ENCODE results near the gene ARPC2. TPM values are rescaled to one million over a fixed set of nuclear protein-coding genes. Genes with fewer than 3 reads are reported as not detected.

Gene ARPC2
- total and polyA plus RNA-seq, 2 of the 13 experiments (the other 11 are each of a cell fraction or from before 2014, with no cell fraction given), result 168 to 303 TPM

- Histone ChIP-seq H3K4me2 (ENCODE audit: low read depth, low read length) (no peak overlapping the region), H3K27ac (ENCODE audit: extremely low read length, insufficient read depth, low read length) (no peak overlapping the region), H2AFZ (ENCODE audit: low read length) (no peak overlapping the region), H3K36me3 (replicated peaks in 1 of 2; ENCODE audit: control insufficient read depth in 1 of 2, insufficient read depth in 2 of 2, low read length in 2 of 2) (no peaks in the 10 kb centered on the region), H4K20me1 (ENCODE audit: insufficient read depth, low read length) (no peaks in the 10 kb centered on the region), H3K79me2 (ENCODE audit: insufficient read depth, low read length) (no peaks in the 10 kb centered on the region), H3K4me3 (replicated peaks in 1 of 3; ENCODE audit: insufficient read depth in 1 of 3, low read depth in 2 of 3, low read length in 3 of 3) (no peak overlapping the region), H3K4me1 (ENCODE audit: insufficient read depth, low read length) (peaks cover 15% of the 10 kb centered on the region), H3K27me3 (ENCODE audit: control insufficient read depth in 1 of 2, insufficient read depth in 2 of 2, low read length in 2 of 2) (0 out of 5 replicates have a peak, but pooled peaks cover 0 to 7% of the 10 kb centered on the region in 2 experiments), H3K9me3 (ENCODE audit: low read length) (no peaks in the 10 kb centered on the region), H3K9ac (ENCODE audit: insufficient read depth, low read depth, low read length) (no peak overlapping the region)
- WGBS (ENCODE audit: low lambda C conversion rate), result 71% methylated on average over 2 of the region's 2 CpGs
- BruUV-seq (replicated peaks), result no TSS peak
- intact Hi-C loops (cut with micrococcal nuclease; ENCODE audit: unreplicated experiment) (loop anchor here (5.0 to 10.0 kb wide), 3 partner anchors 69 to 206 kb away; partner anchors contain the start of genes AAMP, CTDSP1 and PNKD), in situ Hi-C loops (cut with HindIII; ENCODE audit: extremely low pct_ligation_motif_present, low pct_unique_long_range_greater_than_20kb) (no loop called here)
- FAIRE-seq (no peak), DNase-seq (ENCODE audit: low spot score) (no peak), ATAC-seq (no peak)
- POLR2A ChIA-PET, result no interaction called here
- CTCF ChIA-PET (ENCODE audit: low intra/inter-chr PET ratio, low total read pairs), result no interaction called here
- TF ChIP-seq TMF1 (CRISPR knock-in tag; IDR thresholded peaks at IDR 0.05; ENCODE audit: low read depth) (no peak), ZNF800 (CRISPR knock-in tag; IDR thresholded peaks at IDR 0.05) (no peak), ZNF44 (CRISPR knock-in tag; IDR thresholded peaks at IDR 0.05) (no peak), CREBL2 (CRISPR knock-in tag; IDR thresholded peaks at IDR 0.05; ENCODE audit: borderline replicate concordance) (no peak), KAT7 (CRISPR knock-in tag; IDR thresholded peaks at IDR 0.05; ENCODE audit: borderline replicate concordance) (no peak), ZNF670 (CRISPR knock-in tag; IDR thresholded peaks at IDR 0.05; ENCODE audit: borderline replicate concordance) (no peak), FOXP4 (CRISPR knock-in tag; IDR thresholded peaks at IDR 0.05) (no peak), KLF9 (CRISPR knock-in tag; IDR thresholded peaks at IDR 0.05; ENCODE audit: low read depth) (no peak), PRDM10 (CRISPR knock-in tag; IDR thresholded peaks at IDR 0.05; ENCODE audit: low read depth) (no peak), ZBTB4 (CRISPR knock-in tag; IDR thresholded peaks at IDR 0.05; ENCODE audit: borderline replicate concordance) (no peak), THAP7 (CRISPR knock-in tag; IDR thresholded peaks at IDR 0.05) (no peak), ZC3H13 (CRISPR knock-in tag; IDR thresholded peaks at IDR 0.05) (no peak)
These were observed 28.5 kb upstream of the ARPC2 start for GRCh38 chr2:218188528-218188927.
